ENCODE measurements around the gene CFTR. TPM values are rescaled to one million over a fixed set of nuclear protein-coding genes. Genes with fewer than 3 reads are reported as not detected.

The CFTR gene
- total RNA-seq, 2 donors from 2014 or later = 116 to 133 TPM

- ATAC-seq (no peak), DNase-seq (no peak)
- intact Hi-C loops (cut with DNase I, micrococcal nuclease) = no loop called here
Measured at GRCh38 chr7:117623606-117624005, 143.8 kb downstream of the CFTR start.

DNA sequence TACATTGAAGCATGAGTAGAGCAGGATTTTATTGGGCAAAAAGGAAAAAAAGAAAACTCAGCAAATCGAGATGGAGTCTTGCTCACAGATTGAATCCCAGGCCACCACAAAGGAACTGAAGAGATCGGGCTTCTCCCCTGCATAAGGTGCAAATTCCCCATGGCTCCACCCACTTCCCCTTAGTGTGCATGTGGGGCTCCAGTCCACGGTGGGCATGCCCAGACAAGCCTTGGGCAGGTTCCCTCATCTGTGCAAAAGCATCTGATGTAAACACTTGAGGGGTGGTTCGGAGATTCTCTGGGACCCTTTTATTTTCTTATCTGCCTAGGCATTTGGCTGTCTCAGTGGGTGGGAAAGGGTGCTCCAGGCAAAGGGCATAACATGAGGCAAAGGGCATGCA is 150.7 kb downstream of the CFTR start:
- intact Hi-C loops (cut with DNase I, micrococcal nuclease) = no loop called here
- ATAC-seq (peak; percentile 25), DNase-seq (no peak)

DNA sequence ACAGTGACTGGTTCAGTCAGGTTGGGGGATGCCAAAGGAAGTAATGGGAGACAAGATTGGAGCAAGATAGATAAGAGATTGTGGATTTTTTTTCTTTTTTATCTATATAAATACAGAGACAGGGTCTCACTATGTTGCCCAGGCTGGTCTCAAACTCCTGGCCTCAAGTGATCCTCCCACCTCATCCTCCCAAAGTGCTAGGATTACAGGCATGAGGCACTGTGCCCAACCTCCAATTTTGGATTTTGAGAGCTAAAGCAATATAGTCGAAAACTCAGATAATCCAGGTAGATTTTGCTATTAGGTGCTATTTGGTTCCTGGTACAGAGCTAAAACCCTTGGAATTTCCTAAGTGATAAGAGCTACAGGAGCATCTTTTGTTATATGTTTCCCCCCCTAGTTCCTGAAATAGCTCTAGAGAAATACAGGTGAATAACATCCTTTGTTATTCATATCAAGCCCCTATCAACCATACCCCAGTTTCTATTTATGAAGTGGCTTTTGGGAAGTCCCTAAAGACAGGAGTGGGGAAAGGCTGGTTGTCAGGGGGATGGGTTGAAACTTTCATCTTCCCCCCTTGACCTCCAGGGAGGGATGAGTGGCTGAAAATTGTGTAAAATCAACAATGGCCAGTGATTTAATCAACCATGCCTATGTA is 151.2 kb downstream of the CFTR start:
- no peak for ATAC-seq
- no peak for DNase-seq
- intact Hi-C loops (cut with DNase I, micrococcal nuclease) = no loop called here

DNA sequence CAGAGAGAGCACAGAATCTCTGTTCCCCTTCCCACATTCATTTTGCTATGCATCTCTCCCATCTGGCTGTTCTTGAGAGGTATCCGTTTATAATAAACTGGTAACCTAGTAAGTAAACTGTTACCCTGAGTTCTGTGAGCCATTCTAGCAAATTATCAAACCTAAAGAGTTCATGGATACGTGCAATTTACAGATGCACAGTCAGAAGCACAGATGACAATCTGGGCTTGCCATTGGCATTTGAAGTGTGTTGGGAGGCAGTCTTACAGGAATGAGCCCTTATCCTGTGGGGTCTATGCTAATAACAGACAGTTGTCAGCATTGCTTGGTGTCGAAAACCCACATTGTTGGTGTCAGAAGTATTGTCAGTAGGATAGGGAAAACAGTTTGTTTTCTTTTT is 151.8 kb downstream of the CFTR start:
- intact Hi-C loops (cut with DNase I, micrococcal nuclease) = no loop called here
- ATAC-seq = no peak

DNA sequence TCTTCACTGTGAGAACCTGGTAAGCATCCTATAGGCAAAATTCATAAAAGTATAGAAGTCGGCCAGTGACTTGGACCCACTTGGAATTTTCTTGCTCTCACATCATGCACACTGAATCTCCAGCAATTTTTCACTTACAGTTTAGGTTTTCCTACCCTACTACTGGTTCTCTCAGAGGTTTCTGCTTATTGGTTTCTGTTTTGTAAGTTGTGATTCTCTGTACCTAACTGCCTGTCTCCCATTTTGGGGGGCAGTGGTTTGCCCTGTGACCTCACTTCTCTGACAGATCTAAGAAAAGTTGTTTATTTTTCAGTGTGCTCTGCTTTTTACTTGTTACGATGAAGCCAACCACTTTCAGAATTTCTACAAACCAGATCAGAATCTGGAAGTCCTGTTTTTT is 158.1 kb downstream of the CFTR start:
- intact Hi-C loops (cut with DNase I, micrococcal nuclease) = no loop called here
- DNase-seq = no peak
- no peak for ATAC-seq

More for the DNA sequence above, 151.8 kb downstream of the CFTR start:
- DNase-seq = no peak

DNA sequence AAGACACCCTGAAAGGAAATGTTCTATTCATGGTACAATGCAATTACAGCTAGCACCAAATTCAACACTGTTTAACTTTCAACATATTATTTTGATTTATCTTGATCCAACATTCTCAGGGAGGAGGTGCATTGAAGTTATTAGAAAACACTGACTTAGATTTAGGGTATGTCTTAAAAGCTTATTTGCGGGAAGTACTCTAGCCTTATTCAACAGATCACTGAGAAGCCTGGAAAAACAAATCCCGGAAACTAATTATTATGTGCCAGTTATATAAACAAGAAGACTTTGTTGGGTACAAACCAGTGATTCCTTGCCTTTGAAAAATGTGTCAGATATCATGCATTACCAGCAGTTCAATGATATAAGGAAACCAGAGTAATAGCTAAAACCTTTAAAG is 160.1 kb downstream of the CFTR start:
- DNase-seq = no peak
- no peak for ATAC-seq

DNA sequence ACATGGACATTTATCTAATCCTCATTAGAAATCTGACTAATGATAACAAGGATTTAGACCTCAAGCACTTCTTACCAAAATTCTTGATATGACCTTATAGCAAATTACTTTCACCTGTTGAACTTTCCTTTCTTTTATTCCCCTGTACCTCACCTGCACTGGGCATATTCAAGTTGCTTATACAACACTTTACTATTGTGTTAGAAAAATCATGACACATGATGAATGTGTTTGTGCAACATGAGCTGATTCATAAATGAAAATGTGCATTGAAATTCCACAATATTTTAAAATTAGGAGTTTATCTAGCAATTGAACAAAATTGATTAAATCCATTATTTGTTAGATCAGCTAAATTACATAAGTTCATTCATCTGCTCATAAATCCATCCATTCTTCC is 160.6 kb downstream of the CFTR start:
- DNase-seq (no peak), ATAC-seq (no peak)
- intact Hi-C loops (cut with DNase I, micrococcal nuclease) = no loop called here

More for the DNA sequence above, 160.1 kb downstream of the CFTR start:
- intact Hi-C loops (cut with DNase I, micrococcal nuclease) = no loop called here

- no peak for ATAC-seq
- intact Hi-C loops (cut with DNase I, micrococcal nuclease) = no loop called here
- DNase-seq = no peak
Measured at GRCh38 chr7:117645481-117646165, 165.8 kb downstream of the CFTR start.

GRCh38 chr7:117648203-117648866 is 168.5 kb downstream of the CFTR start:
- ATAC-seq (no peak), DNase-seq (no peak)
- intact Hi-C loops (cut with DNase I, micrococcal nuclease) = no loop called here

- ATAC-seq (peak; percentile 11), DNase-seq (no peak)
- intact Hi-C loops (cut with DNase I, micrococcal nuclease) = no loop called here
Measured at GRCh38 chr7:117652943-117653680, 173.3 kb downstream of the CFTR start.

DNA sequence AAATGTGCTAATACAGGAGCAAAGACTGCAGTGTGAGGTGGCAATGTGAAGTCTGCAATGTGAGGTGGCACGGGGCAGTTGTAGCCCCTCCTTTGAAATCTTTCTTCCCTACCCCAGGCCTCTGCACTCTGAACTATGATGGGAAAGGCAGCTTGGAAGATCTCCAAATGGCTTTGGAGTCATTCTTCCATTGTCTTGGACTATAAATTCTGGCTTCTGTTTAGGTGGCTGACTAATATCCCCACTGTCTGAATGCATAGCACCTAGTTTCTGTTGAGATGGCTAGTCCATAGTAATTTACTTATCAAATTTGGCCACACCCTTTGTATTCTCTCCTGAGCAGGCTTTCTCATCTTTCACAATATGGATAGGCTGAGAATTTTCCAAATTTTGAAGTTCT is 175.0 kb downstream of the CFTR start:
- intact Hi-C loops (cut with DNase I, micrococcal nuclease) = no loop called here
- DNase-seq = no peak
- peak; percentile 30 for ATAC-seq

DNA sequence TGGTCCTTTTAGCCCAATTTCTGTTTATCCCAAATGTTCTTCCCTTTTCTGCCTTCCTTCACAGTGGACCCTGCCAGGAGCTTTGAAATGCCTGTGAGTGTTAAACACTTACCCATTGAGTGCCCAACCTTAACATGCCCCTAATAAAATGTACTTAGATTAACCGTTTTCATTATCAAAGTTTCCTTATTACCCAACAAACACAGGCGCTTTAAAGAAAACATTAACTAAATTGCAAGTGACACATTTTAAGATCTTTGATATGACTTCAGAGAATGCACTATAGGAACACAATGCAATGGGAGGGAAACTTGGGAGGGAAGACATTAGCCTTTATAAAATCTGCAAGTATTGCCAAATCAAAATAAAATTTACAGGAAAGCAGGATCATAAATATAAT is 177.0 kb downstream of the CFTR start:
- intact Hi-C loops (cut with DNase I, micrococcal nuclease) = no loop called here

DNA sequence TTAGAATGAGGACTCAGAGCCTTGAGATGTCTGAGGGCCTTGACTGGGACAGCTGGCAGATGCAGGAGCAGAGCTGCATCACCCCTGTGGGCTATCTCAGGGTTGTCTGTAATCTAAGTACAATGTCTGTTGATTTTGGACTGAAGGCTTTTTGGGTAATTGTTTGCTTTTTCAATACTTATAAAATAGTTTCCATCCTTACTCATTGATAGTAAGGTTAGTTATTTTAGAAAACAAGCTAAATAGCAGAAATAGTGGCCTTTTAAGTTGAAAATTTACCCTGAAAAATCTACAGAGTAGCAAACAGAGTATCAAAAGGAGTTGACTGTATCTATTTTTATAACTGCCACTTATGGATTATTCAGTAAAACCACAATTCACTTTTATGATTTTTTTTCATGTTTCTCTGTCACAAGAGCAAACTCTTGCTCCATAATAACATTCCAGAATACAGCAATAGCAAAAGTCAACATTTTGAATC is 179.7 kb downstream of the CFTR start:
- intact Hi-C loops (cut with DNase I, micrococcal nuclease) = no loop called here
- no peak for ATAC-seq
- no peak for DNase-seq

More for the DNA sequence above, 177.0 kb downstream of the CFTR start:
- DNase-seq = peak in 1 of 2 donors; percentile 16
- ATAC-seq = peak; percentile 80

DNA sequence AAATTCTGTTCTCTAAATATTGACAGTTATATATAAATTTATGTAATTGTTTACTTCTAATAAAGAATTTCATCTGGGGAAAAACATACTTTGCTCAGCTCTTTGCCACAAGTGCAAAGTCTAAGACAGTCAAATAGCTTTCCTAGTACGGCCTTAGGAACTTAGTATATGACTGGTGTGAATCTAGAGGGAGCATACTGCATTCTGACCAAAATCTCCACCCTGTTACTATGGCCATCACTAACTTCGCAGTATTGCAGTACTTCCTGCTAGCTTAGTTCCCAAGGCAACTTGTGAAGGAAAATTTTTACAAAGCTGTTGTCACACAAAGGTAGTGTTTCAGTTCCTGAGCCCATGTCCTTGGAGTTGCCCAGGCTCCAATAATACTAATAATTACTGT is 181.5 kb downstream of the CFTR start:
- no peak for DNase-seq
- intact Hi-C loops (cut with DNase I, micrococcal nuclease) = no loop called here
- ATAC-seq = peak; percentile 74

- DNase-seq = no peak
- intact Hi-C loops (cut with DNase I, micrococcal nuclease) = no loop called here
- ATAC-seq = no peak
Measured at GRCh38 chr7:117664047-117664446, 184.2 kb downstream of the CFTR start.

- ATAC-seq = no peak
- intact Hi-C loops (cut with DNase I, micrococcal nuclease) = no loop called here
- DNase-seq = no peak
Measured at GRCh38 chr7:117665368-117665767, 185.5 kb downstream of the CFTR start.

- intact Hi-C loops (cut with DNase I, micrococcal nuclease) = no loop called here
- ATAC-seq (no peak), DNase-seq (no peak)
Measured at GRCh38 chr7:117666031-117666430, 186.2 kb downstream of the CFTR start.

DNA sequence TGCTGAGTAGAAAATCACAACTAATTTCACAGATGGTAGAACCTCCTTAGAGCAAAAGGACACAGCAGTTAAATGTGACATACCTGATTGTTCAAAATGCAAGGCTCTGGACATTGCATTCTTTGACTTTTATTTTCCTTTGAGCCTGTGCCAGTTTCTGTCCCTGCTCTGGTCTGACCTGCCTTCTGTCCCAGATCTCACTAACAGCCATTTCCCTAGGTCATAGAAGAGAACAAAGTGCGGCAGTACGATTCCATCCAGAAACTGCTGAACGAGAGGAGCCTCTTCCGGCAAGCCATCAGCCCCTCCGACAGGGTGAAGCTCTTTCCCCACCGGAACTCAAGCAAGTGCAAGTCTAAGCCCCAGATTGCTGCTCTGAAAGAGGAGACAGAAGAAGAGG is 186.9 kb downstream of the CFTR start:
- ATAC-seq = peak; percentile 9
- DNase-seq = no peak
- intact Hi-C loops (cut with DNase I, micrococcal nuclease) = no loop called here

GRCh38 chr7:117667456-117667855 is 187.6 kb downstream of the CFTR start:
- DNase-seq (no peak), ATAC-seq (no peak)
- intact Hi-C loops (cut with DNase I, micrococcal nuclease) = no loop called here

Data from left colon (tissue), 2 donors.